NCI-H1105 treated with DMSO at 0.1 percent for 48 hours (cell line): Measurements from ENCODE around the gene NBEAL2.
"Not testable (repeated sequence)": the region's sequence is repeated elsewhere in the genome, so short reads cannot be mapped to it uniquely, and the experiment has no call there.

Experiments
- DNase-seq: peaks from one replicate; lab custom pipeline; 2025; lab: John Stamatoyannopoulos, UW

Gene NBEAL2

DNA sequence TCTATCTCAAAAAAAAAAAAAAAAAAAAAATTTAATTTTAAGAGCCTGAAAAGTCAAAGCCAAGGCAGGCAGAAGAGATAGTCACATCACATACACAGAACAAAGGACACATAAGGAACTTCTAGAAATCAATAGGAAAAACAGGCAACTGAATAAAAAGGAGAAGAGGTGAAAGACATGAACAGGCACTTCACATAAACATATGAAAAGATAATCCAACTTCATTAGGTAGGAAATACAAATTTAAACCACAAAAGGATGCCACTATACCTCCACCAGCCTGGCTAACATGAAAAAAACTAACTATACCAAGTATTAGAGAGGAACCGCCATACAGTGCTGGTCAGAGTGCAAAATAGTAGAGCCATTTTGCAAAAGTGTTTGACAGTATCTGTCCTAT lies 17.0 kb upstream of the NBEAL2 start:
- DNase-seq: no peak

- no peak for DNase-seq
These were observed 16.5 kb upstream of the NBEAL2 start for GRCh38 chr3:46962990-46963389.

DNA sequence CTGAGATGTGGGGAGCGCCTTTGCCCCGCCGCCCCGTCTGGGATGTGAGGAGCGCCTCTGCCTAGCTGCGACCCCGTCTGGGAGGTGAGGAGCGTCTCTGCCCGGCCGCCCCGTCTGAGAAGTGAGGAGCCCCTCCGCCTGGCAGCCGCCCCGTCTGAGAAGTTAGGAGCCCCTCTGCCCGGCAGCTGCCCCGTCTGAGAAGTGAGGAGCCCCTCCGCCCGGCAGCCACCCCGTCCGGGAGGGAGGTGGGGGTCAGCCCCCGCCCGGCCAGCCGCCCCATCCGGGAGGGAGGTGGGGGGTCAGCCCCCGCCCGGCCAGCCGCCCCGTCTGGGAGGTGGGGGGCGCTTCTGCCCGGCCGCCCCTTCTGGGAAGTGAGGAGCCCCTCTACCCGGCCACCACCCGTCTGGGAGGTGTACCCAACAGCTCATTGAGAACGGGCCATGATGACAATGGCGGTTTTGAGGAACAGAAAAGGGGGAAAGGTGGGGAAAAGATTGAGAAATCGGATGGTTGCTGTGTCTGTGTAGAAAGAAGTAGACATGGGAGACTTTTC lies 15.4 kb upstream of the NBEAL2 start:
- not testable (repeated sequence) for DNase-seq

GRCh38 chr3:46965151-46965550 lies 14.3 kb upstream of the NBEAL2 start:
- no peak for DNase-seq

DNA sequence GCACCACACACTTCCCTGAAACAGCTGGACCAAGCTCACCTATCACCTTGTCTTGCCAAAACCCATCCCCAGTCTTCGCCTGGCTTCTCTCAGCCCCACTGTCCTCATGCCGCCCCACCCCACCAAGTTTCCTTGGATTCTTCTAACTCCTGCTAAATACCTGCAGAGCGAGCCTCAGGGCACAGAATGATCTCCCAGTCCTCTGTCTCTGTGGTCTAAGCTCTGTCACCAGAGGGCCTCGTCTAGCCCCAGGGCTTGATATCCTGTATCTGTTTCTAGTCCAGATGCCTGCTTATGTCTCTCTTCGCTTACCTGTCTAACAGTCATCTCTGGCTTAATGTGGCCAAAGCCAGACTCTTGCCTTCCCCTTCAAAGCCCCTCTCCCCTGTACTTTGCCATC lies 12.7 kb upstream of the NBEAL2 start:
- DNase-seq: no peak

DNA sequence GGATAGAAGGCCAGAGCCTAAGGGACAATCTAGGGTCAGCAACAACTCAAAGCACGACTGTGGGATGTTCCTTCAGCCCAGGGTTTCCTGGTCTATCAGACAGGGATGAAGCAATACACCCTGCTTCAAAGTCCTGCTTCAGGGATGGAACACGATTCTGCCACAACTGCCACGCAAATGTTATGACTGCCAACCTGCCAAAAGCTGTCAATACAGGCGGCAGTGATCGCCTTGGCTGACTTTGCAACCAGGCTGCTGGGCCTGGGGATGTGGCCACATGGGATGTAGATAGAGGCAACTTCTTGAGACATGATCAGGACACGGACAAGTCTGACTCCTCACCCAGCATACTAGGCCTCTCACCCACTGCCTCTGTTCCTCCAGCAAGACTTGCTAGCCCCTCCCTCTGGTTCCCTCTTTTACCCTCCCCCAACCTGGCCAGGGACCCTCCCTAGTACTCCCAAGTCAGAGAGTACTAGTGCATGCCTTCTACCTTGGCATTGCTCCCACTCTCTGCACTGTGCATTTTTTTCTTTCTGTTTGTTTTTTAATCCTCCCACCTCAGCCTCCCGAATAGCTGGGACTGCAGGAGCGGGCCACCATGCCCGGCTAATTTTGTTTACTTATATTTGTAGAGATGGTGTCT lies 10.6 kb upstream of the NBEAL2 start:
- no peak for DNase-seq

GRCh38 chr3:46970391-46971091 lies 8.9 kb upstream of the NBEAL2 start:
- DNase-seq: no peak

DNA sequence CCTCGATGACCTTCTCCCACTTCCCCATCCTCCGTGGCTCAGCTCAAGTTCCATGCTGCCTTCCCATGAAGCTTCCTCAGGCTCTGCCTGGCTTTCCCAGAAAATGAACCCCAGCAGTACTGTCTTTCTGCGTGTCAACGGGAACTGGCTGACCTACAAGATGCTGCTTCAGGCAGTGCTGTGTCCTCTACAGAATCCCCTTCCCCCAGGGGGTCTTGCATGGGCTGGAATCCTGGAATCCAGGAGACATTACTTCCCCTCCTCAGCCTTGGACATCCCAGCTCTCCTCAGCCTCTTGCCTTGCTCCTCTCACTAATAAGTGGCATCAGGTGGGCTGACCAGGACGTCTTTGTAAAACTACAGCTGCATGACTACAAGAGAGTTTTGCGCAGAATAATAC lies 8.3 kb upstream of the NBEAL2 start:
- DNase-seq: no peak

- no peak for DNase-seq
These were observed 7.7 kb upstream of the NBEAL2 start for GRCh38 chr3:46971742-46972141.

DNA sequence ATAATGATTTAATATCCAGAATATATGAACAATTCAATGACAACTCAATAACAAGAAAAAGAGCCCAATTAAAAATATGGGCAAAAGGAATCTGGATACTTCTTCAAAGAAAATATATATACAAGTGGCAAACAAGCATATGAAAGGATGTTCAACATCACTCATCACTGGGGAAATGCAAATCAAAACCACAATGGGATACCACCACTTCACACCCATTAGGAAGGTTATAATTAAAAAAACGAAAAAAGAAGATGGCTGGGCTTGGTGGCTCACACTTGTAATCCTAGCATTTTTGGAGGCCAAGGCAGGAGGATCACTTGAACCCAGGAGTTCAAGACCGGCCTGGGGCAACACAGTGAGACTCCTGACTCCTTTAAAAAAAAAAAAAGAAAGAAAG lies 7.1 kb upstream of the NBEAL2 start:
- DNase-seq: no peak

DNA sequence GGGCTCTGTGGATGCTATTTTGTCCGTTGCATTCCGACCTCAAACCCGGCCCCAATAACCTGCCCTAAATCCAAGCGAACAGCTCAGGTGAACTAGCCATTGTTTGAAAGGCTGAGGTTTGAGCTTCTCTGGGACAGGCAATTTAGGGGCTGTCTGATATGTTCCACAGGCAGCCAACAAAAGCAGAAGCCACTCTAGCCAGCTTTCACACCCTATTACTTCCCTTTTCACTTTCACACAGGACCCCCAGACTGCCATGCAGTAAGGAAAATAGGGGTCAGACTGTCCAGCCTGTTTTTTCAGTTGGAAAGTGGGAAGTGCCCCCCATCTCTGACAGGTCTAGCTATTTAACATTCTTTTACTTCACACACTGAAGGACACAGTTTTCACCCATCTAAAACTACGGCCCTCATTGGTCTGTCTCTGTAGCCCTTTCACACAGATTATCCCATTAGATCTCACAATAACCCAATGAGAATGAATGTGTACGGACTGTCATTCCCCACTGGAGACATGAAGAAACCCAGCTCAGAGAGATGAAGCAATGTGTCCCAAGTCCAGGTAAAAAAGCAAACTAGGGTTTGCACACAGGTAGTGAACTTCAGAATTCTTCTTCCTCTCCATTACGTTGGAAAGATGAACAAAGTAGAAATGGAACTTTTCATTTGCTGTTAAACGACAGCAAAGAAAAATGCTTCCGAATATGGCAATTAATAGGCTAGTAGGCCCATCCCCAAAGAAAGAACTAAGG lies 4.9 kb upstream of the NBEAL2 start:
- no peak for DNase-seq

GRCh38 chr3:46976326-46977190 lies 2.9 kb upstream of the NBEAL2 start, which contains the start of gene CCDC12:
CCDC12 (minus strand) TSS chr3:46976745; CDS start chr3:46976732, 13 bp downstream.
- DNase-seq: peak; percentile 90

DNA sequence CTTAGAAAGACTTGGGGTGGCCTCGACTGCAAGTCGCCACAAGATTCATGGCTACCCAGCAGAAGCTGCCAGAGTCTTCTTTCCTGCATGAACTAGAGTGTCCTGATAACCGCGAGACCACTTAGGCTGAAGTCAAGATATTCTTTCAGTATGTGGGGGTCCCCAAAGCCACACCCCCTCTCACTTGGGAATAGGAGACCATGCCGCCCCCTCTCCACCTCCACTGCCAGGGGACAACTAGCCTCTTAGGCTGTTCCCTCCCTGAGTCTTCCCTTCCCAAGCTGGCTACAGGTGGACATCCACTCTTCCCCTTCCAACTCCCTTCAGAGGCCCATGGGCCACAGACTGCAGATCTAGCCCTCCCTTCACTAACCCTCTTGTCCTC lies 1.7 kb upstream of the NBEAL2 start:
- no peak for DNase-seq

GRCh38 chr3:46978381-46978780 lies 1.1 kb upstream of the NBEAL2 start:
- no peak for DNase-seq

DNA sequence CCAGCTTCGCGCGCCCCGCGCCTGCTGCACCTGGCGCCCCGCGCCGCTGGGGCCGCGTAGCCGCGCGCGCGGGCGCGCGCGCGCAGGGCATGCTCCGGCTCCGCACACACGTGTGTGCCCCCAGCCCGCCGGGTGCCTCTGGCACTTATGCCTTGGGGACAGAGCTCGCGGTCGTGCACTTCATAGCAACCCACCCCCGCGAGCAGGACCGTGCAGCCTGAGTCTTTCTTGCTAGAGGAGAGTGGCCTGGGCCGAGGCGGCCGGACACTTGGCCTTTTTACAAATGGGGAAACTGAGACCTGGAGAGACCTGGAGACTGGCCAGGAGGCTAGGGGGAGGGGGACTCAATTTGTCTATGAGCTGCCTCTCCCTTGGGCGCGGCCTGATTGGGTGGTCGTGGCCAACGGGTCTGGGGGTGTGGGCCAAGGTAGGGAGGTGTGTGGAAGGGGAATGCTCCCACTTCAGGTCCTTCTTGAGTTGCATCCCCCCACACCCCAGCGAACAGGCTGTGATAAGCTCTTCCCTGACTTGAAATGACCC lies 562 bp downstream of the NBEAL2 start:
- DNase-seq: no peak

- DNase-seq: no peak
These were observed 2.5 kb downstream of the NBEAL2 start for GRCh38 chr3:46981932-46982471.

DNA sequence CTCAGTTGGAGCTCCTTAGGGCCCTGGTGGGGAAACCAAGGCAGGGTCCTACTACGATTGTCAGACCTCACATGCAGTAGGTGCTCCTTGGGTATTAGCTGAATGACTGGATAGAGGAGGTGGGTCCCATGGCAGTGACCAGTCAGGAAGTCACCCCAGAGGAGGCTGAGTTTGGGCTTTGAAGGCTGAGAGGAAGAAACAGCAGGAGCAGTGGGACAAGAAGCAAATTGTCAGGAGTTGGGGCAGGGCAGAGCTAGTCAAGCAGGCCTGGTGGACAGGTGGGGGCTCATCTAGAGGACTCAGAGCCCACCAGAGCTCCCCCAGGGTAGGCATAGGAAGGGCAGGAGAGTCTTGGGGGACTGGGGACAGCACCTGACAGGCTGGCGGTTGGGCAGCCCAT lies 3.1 kb downstream of the NBEAL2 start:
- no peak for DNase-seq

DNA sequence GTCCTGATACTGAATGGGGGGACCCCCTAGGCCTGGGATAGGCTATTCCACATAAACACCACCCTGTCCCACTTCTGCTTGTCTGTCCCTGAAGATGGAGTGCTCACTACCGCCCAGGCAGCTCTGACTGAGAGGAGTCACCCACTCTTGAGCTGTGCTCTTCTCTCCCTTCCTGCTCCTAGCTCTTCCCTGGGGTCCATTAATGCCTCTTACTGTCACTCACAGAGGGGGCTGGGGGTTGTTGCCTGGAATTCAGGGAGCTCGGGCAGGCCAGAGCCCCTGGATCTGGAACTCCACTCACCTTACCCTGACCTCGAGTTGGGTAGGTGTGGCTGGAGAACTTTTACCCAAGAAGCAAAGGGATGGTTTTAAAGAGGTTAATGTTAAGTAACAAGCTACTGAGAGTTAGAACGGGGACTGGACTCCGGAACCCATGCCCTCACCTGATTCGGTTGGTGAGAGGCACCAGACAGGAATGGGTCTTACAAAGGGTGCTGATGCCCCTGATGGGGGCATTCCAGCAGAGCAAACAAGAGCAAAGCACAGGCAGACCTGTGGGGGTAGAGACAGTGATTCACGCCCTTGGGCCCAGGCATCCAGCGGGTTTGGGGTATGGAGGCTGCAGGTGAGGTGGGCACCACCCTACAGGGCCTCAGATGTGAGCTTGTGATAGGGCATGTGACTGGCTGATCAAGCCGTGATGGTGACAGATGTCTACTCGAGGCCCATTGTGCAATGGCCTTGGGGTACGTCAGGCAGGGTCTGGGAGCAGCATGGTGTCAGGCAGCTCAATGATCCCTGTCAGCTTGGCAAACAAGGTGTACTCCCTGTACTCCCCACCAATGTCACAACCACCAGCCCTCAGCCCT lies 5.4 kb downstream of the NBEAL2 start:
- no peak for DNase-seq

DNA sequence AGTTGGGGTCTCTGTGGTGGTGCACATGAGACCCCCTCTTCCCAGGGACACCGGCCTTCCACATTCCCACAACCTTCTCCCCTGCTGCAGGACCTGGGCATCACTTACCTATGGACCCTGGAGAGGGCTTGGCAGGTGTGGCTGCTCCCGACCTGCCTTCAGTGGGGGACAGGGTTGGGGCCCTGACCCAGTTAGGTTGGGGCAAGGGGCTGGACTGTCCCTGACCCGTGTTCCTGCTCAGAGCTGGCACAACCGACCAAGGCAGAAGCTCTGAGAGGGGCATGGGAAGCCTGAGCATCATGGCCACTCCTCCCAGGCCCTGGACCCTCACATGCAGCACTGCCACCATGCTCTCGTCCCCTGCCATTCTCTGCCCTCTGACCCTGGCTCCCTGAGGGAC lies 6.1 kb downstream of the NBEAL2 start:
- DNase-seq: no peak

DNA sequence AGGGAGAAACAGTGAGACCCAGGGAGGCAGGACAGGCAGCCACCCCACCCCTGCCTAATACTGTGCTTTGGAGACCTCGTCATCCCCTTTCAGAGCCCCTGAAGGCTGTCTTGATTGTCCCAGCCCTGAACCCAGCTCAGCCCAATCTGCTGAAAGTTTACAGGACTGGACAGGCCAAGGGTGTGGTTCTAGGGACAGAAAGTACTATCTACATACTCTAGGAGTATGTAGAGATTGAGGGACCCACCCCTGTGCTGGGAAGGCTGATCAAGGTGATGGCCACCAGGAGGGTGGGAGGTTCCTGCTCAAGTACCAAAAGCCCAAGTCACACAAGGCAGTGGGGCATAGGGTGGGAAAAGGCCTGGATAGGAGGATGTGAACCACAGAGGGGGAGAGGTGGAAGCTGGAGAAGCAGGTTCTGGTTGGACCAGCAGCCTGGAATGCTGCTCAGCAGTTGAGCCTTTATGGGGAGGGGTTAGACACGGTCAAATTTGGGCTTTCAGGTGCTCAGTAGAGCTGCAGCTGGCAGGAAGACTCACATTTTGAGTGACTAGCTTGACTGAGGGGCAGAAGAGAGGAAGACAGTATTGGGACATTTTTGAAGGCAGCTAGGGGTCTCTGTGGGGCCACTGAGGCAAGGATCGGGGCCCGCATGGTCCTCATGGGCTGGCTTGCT lies 6.7 kb downstream of the NBEAL2 start:
- no peak for DNase-seq
